HCT116 (cell line): ENCODE data around the gene FAM168B. TPM values are rescaled to one million over a fixed set of nuclear protein-coding genes. Genes with fewer than 3 reads are reported as not detected.

Source experiments
- ATAC-seq: fragments of 200-7000 bp; cut with Tn5 transposase; 2 replicates; pipeline ENCODE4 v1.9.1; 2020; ENCODE audit warnings: mild to moderate bottlenecking, moderate library complexity
- BruUV-seq: library from RNA; stranded (reverse); fragments of 400-500 nt; replicated peaks from 2 replicates; lab custom pipeline; 2021; lab: Mats Ljungman, UMichigan
- CTCF ChIA-PET: fragments of 300-600 bp; sonication (Branson Sonifier 250); formaldehyde crosslinking; loops from one replicate; lab custom pipeline; 2021; ENCODE audit warnings: antibody characterized with exemption; lab: Charles Lee
- POLR2A ChIA-PET: fragments of 300-600, 350-600 bp; sonication (Branson Sonifier 250); formaldehyde crosslinking; loops from one replicate; lab custom pipeline; 2021; ENCODE audit warnings: antibody characterized with exemption; lab: Charles Lee
- RAD21 ChIA-PET, 2 experiments: fragments of 300-600 bp; sonication (Branson Sonifier 250); formaldehyde crosslinking; loops; one replicate each; lab custom pipeline; 2023; ENCODE audit warnings: low total read pairs in 2 of 2; ENCODE audit not compliant: uncharacterized antibody in 2 of 2, unreplicated experiment in 2 of 2, low non-redundant PET in 1 of 2; lab: Charles Lee
- DNase-seq: peaks from one replicate; pipeline ENCODE4 v3.0.0-alpha.2; 2010; ENCODE audit warnings: low read depth, low spot score
- H2AFZ ChIP-seq: fragments of 200-600 bp; shearing (Covaris generic), sonication (generic); 2 replicates; pipeline ENCODE4 v1.6.1; 2017; ENCODE audit warnings: low read depth, mixed run types, mixed read lengths, antibody characterized with exemption, low read length; ENCODE audit not compliant: poor library complexity, severe bottlenecking
- H3K27ac ChIP-seq: 2 replicates; pipeline ENCODE4 v1.5.1; 2012; ENCODE audit warnings: low read depth, low read length
- H3K27me3 ChIP-seq: fragments of 200-600 bp; sonication (generic); 2 replicates; pipeline ENCODE4 v1.6.1; 2016; ENCODE audit warnings: mixed run types, low read length, mixed read lengths; ENCODE audit not compliant: insufficient read depth
- H3K36me3 ChIP-seq, 2 experiments: fragments of 200-500 bp in 1 of 2; fragments of 200-600 bp in 1 of 2; sonication (Bioruptor generic) in 1 of 2; sonication (generic) in 1 of 2; 2 replicates each; pipeline versions ENCODE4 v1.5.1 to v1.6.1; 2014 to 2016; ENCODE audit warnings: low read length in 2 of 2, inconsistent platforms in 1 of 2, mixed read lengths in 1 of 2, mixed run types in 1 of 2; ENCODE audit not compliant: insufficient read depth in 2 of 2, control insufficient read depth in 1 of 2
- H3K4me1 ChIP-seq, 2 experiments: fragments of 200-600 bp in 1 of 2; sonication (generic) in 1 of 2; 2 replicates each; pipeline versions ENCODE4 v1.5.1 to v1.6.1; 2012 to 2017; ENCODE audit warnings: low read length in 2 of 2, inconsistent platforms in 1 of 2, mild to moderate bottlenecking in 1 of 2, mixed read lengths in 1 of 2, mixed run types in 1 of 2, moderate library complexity in 1 of 2; ENCODE audit not compliant: insufficient read depth in 2 of 2, control insufficient read depth in 1 of 2
- H3K4me2 ChIP-seq: fragments of 200-600 bp; sonication (generic); 2 replicates; pipeline ENCODE4 v1.6.1; 2017; ENCODE audit warnings: mixed run types, low read length, mixed read lengths
- H3K4me3 ChIP-seq, 2 experiments: fragments of 200-600 bp in 1 of 2; sonication (generic) in 1 of 2; replicated peaks in 1 of 2; 2 replicates each; pipeline ENCODE4 v1.5.1; 2011 to 2016; ENCODE audit warnings: low read length in 2 of 2, control low read depth in 1 of 2, low read depth in 1 of 2, mild to moderate bottlenecking in 1 of 2, mixed read lengths in 1 of 2, mixed run types in 1 of 2
- H3K79me2 ChIP-seq: fragments of 200-600 bp; sonication (generic); 2 replicates; pipeline ENCODE4 v1.6.1; 2017; ENCODE audit warnings: mild to moderate bottlenecking, mixed run types, low read length, moderate library complexity, mixed read lengths; ENCODE audit not compliant: insufficient read depth
- H3K9ac ChIP-seq: fragments of 200-600 bp; sonication (generic); 2 replicates; pipeline ENCODE4 v1.6.1; 2016; ENCODE audit warnings: low read length, mixed read lengths
- H3K9me2 ChIP-seq: fragments of 200-600 bp; sonication (generic), shearing (Covaris generic); 2 replicates; pipeline ENCODE4 v1.6.1; 2017; ENCODE audit warnings: mixed run types, mild to moderate bottlenecking, moderate library complexity; ENCODE audit not compliant: insufficient read depth
- H3K9me3 ChIP-seq, 2 experiments: fragments of 200-500 bp in 1 of 2; fragments of 200-600 bp in 1 of 2; sonication (Bioruptor generic) in 1 of 2; sonication (generic) in 1 of 2; 2 replicates each; pipeline ENCODE4 v1.6.1; 2014 to 2017; ENCODE audit warnings: low read length in 2 of 2, mixed read lengths in 2 of 2, inconsistent platforms in 1 of 2, low read depth in 1 of 2, mild to moderate bottlenecking in 1 of 2, mixed run types in 1 of 2, moderate library complexity in 1 of 2; ENCODE audit not compliant: control insufficient read depth in 1 of 2, insufficient read depth in 1 of 2
- H4K20me1 ChIP-seq: fragments of 200-600 bp; sonication (generic), shearing (Covaris generic); 2 replicates; pipeline ENCODE4 v1.6.1; 2017; ENCODE audit warnings: mixed run types, mild to moderate bottlenecking, moderate library complexity; ENCODE audit not compliant: insufficient read depth
- CBX3 ChIP-seq: IDR thresholded peaks from 2 replicates; pipeline ENCODE4 v1.6.1; 2012; ENCODE audit warnings: low read depth
- CTCF ChIP-seq, 3 experiments: fragments of 200-600 bp in 1 of 3; sonication (generic) in 1 of 3; IDR thresholded peaks in 2 of 3; conservative IDR thresholded peaks in 1 of 3; 2 replicates each; pipeline ENCODE4 v1.5.1; 2012 to 2017; ENCODE audit warnings: low read depth in 2 of 3, low read length in 2 of 3, antibody characterized with exemption in 1 of 3, borderline replicate concordance in 1 of 3, control low read depth in 1 of 3, mild to moderate bottlenecking in 1 of 3, mixed read lengths in 1 of 3, mixed run types in 1 of 3, moderate library complexity in 1 of 3; ENCODE audit not compliant: insufficient read depth in 1 of 3
- EGR1 ChIP-seq: IDR thresholded peaks from 2 replicates; pipeline ENCODE4 v1.6.1; 2012; ENCODE audit warnings: low read depth
- EZH2 ChIP-seq: fragments of 200-600 bp; sonication (generic); IDR thresholded peaks from 2 replicates; pipeline ENCODE4 v1.6.1; 2017; ENCODE audit warnings: antibody characterized with exemption, mixed run types
- EZH2phosphoT487 ChIP-seq: fragments of 200-600 bp; IDR thresholded peaks from 2 replicates; pipeline ENCODE4 v1.6.1; 2018; ENCODE audit warnings: antibody characterized with exemption, borderline replicate concordance
- FOSL1 ChIP-seq: IDR thresholded peaks from 2 replicates; pipeline ENCODE4 v1.6.1; 2012; ENCODE audit warnings: low read depth
- MAX ChIP-seq: IDR thresholded peaks from 2 replicates; pipeline ENCODE4 v1.6.1; 2012
- RAD21 ChIP-seq: IDR thresholded peaks from 2 replicates; pipeline ENCODE4 v1.6.1; 2012; ENCODE audit warnings: low read depth, mild to moderate bottlenecking
- REST ChIP-seq: IDR thresholded peaks from 2 replicates; pipeline ENCODE4 v1.6.1; 2012; ENCODE audit warnings: low read depth
- SIN3A ChIP-seq: IDR thresholded peaks from 2 replicates; pipeline ENCODE4 v1.6.1; 2012; ENCODE audit warnings: low read depth
- SP1 ChIP-seq: IDR thresholded peaks from 2 replicates; pipeline ENCODE4 v1.6.1; 2012; ENCODE audit warnings: low read depth
- SRF ChIP-seq: IDR thresholded peaks from 2 replicates; pipeline ENCODE4 v1.6.1; 2012; ENCODE audit warnings: low read depth
- TCF7L2 ChIP-seq: IDR thresholded peaks from 2 replicates; pipeline ENCODE4 v1.7.0; 2011; ENCODE audit warnings: borderline replicate concordance, inconsistent platforms; ENCODE audit not compliant: insufficient read depth, insufficient read length; ENCODE audit errors: extremely low read depth
- YY1 ChIP-seq: IDR thresholded peaks from 2 replicates; pipeline ENCODE4 v1.6.1; 2011; ENCODE audit warnings: low read length, low read depth, moderate library complexity, mild to moderate bottlenecking; ENCODE audit not compliant: insufficient replicate concordance; ENCODE audit errors: extremely low read depth
- ZFX ChIP-seq: fragments of 450-650 bp; IDR thresholded peaks from 2 replicates; pipeline ENCODE4 v1.6.1; 2017
- intact Hi-C: fragments of 100-400 bp; cut with micrococcal nuclease; formaldehyde crosslinking; loops from 2 replicates; pipeline ENCODE4 v1.10.0; 2022
- total RNA-seq: library from RNA; stranded (reverse); gene quantifications from one replicate; pipeline ENCODE4 v1.2.1, GENCODE V29; 2021; ENCODE audit not compliant: unreplicated experiment

The FAM168B gene
- total RNA-seq, 1 experiment from 2014 or later: 94.5 TPM

GRCh38 chr2:131122496-131122895 is 29.2 kb upstream of the FAM168B start:
- ATAC-seq (no peak), DNase-seq (no peak)
- no peaks in the 10 kb centered on the region for H4K20me1 ChIP-seq
- no TSS peak for BruUV-seq
- ChIA-PET CTCF (no interaction called here), POLR2A (no interaction called here), RAD21 (no interaction called here)
- TF ChIP-seq EGR1 (no peak), SRF (no peak), FOSL1 (no peak), SIN3A (no peak), MAX (no peak), CBX3 (no peak), TCF7L2 (no peak), ZFX (no peak), RAD21 (no peak)
- H3K9me3 ChIP-seq: no peaks in the 10 kb centered on the region
- H3K79me2 ChIP-seq: peaks cover 67% of the 10 kb centered on the region
- H3K9me2 ChIP-seq: no peaks in the 10 kb centered on the region
- H2AFZ ChIP-seq: no peak overlapping the region
- H3K4me2 ChIP-seq: no peak overlapping the region
- no peak overlapping the region for H3K4me3 ChIP-seq
- no peak overlapping the region for H3K27ac ChIP-seq
- no peaks in the 10 kb centered on the region for H3K4me1 ChIP-seq
- peaks cover 19 to 25% of the 10 kb centered on the region in 2 experiments; a peak in 3 of 4 replicates for H3K36me3 ChIP-seq
- intact Hi-C loops: no loop called here
- no peak overlapping the region for H3K9ac ChIP-seq
- H3K27me3 ChIP-seq: no peaks in the 10 kb centered on the region

- ChIA-PET RAD21 (no interaction called here), CTCF (no interaction called here), POLR2A (no interaction called here)
- no TSS peak for BruUV-seq
- intact Hi-C loops: no loop called here
- Histone ChIP-seq H3K9me2 (no peaks in the 10 kb centered on the region), H3K27ac (no peak overlapping the region), H2AFZ (no peak overlapping the region), H3K4me2 (no peak overlapping the region), H3K79me2 (peaks cover 74% of the 10 kb centered on the region), H3K9me3 (no peaks in the 10 kb centered on the region), H3K9ac (no peak overlapping the region), H3K4me1 (no peaks in the 10 kb centered on the region), H3K4me3 (no peak overlapping the region), H3K27me3 (no peaks in the 10 kb centered on the region), H3K36me3 (peaks cover 10 to 18% of the 10 kb centered on the region in 2 experiments; a peak in 2 of 4 replicates), H4K20me1 (no peaks in the 10 kb centered on the region)
- ATAC-seq (no peak), DNase-seq (no peak)
- no peak for TF ChIP-seq EZH2
- no peak for TF ChIP-seq SIN3A
- no peak for TF ChIP-seq SP1
- TF ChIP-seq CTCF (IDR thresholded peaks at IDR 0.05 in 2 of 3, conservative IDR thresholded peaks at IDR 0.05 in 1 of 3; ENCODE audit: borderline replicate concordance in 1 of 3, insufficient read depth in 1 of 3, low read depth in 2 of 3, low read length in 2 of 3): no peak
- TF ChIP-seq ZFX: no peak
- no peak for TF ChIP-seq TCF7L2
- no peak for TF ChIP-seq MAX
- no peak for TF ChIP-seq REST
- no peak for TF ChIP-seq EZH2phosphoT487
- no peak for TF ChIP-seq YY1
Measured at GRCh38 chr2:131121464-131121863, 28.2 kb upstream of the FAM168B start.
